BLaER1 treated with 17β-estradiol and CSF1 and Interleukin-3, amounts not matched to agents 10 nM and 100 nM (cell line): ENCODE results near the gene GABBR2.
A peak's percentile ranks its signal among the peaks of the same experiment; 100 is the strongest.

Experiments used
- H3K27ac ChIP-seq, 11 experiments: shearing (Covaris generic); formaldehyde crosslinking; 2 replicates each; pipeline ENCODE4 v1.8.1; 2022
- H3K27me3 ChIP-seq, 11 experiments: shearing (Covaris generic); formaldehyde crosslinking; 2 replicates each; pipeline ENCODE4 v1.8.1; 2022
- H3K36me3 ChIP-seq, 11 experiments: shearing (Covaris generic); formaldehyde crosslinking; 2 replicates each; pipeline ENCODE4 v1.8.1; 2022
- H3K4me1 ChIP-seq, 10 experiments: shearing (Covaris generic); formaldehyde crosslinking; 2 replicates each; pipeline ENCODE4 v1.8.1; 2022
- H3K4me2 ChIP-seq, 11 experiments: shearing (Covaris generic); formaldehyde crosslinking; 2 replicates each; pipeline ENCODE4 v1.8.1; 2022
- H3K4me3 ChIP-seq, 10 experiments: shearing (Covaris generic); formaldehyde crosslinking; 2 replicates each; pipeline ENCODE4 v1.8.1; 2022
- H3K9ac ChIP-seq, 11 experiments: shearing (Covaris generic); formaldehyde crosslinking; 2 replicates each; pipeline ENCODE4 v1.8.1; 2022
- H3K9me3 ChIP-seq, 11 experiments: shearing (Covaris generic); formaldehyde crosslinking; replicated peaks in 1 of 11; 2 replicates each; pipeline ENCODE4 v1.8.1; 2022
- H4K20me1 ChIP-seq, 11 experiments: shearing (Covaris generic); formaldehyde crosslinking; 2 replicates each; pipeline ENCODE4 v1.8.1; 2022
- Cebpa-rat ChIP-seq, 11 experiments: shearing (Covaris generic); IDR thresholded peaks; 2 replicates each; pipeline ENCODE4 v1.8.1; 2022

The GABBR2 gene

DNA sequence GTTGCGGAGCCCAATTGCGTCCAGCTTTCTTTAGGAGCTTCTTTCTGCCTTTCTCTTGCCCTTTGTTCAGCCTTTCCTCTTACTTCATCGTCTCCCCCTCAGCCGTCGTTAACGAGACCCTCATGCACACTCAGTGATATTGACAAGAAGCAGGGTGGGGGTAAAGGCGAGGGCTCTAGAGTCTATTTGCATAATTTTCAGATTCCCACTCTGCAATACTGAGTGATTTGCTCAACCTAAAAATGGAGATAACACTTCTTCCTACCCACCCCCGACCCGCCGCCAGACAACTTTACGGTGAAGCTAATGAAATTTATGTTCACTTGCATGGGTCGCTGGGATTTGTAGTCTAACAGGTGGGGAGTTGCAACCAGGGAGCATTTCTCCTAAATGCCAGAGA is 452.0 kb downstream of the GABBR2 start:
- no peaks in the 10 kb centered on the region for H4K20me1 ChIP-seq
- H3K27ac ChIP-seq = peak overlapping the region; percentile 82 to 96 (median 91)
- H3K4me3 ChIP-seq = peak overlapping the region; percentile 72 to 91 (median 84)
- no peaks in the 10 kb centered on the region for H3K9me3 ChIP-seq
- peak overlapping the region; percentile 86 to 99 (median 95) for H3K4me2 ChIP-seq
- no peaks in the 10 kb centered on the region for H3K27me3 ChIP-seq
- peaks cover 23 to 47% (median 43%) of the 10 kb centered on the region in 10 experiments for H3K4me1 ChIP-seq
- H3K36me3 ChIP-seq = peaks cover 0 to 13% (median 7%) of the 10 kb centered on the region in 11 experiments; a peak in 12 of 22 replicates
- H3K9ac ChIP-seq = peak overlapping the region; percentile 81 to 92 (median 87)
- TF ChIP-seq Cebpa-rat (IDR thresholded peaks at IDR 0.05) = no peak

DNA sequence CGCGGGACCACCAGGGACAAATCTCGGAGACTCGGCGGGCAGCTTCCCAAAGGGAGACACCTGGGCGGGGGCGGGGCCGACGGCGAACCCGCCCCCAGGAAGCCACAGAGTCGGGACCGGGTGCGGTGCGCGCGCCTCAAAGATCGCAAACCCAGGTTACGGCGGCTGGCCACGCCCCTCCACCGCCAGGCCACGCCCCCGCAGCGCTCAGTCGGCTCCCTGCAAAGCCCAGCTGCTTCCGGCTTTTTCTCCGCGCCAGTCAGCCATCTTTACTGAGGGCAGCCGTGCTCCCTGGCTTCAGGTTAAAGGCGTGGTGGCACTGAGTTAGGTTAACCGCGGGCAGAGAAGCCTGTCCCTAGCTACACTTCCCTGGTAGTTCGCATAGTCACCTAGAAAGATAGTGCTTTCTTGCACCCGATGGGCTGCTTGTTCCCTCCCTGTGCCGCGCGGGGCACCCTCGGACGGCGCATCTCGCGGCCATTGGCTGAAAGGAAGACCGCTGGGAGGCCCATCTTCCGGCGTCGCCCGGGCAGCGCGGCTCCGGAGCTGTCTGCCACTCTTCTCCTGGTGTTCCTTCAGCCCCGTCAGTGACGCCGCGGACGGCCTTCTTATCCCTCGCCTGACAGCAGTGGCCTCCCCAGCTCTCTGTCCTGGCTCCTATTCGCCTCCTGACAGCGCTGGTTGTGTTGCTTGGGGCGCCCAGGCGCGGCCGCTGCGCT is 453.0 kb downstream of the GABBR2 start, which contains the start of gene TBC1D2:
Gene TBC1D2 (minus strand): TSS at position 72 of the 719 bp plus-strand sequence. CDS start 108 bp downstream, outside the sequence.
- peaks cover 23 to 57% (median 53%) of the 10 kb centered on the region in 10 experiments for H3K4me1 ChIP-seq
- H3K9me3 ChIP-seq = no peaks in the 10 kb centered on the region
- H3K4me3 ChIP-seq = peak within 1 kb of the TSS; percentile 72 to 91 (median 84)

DNA sequence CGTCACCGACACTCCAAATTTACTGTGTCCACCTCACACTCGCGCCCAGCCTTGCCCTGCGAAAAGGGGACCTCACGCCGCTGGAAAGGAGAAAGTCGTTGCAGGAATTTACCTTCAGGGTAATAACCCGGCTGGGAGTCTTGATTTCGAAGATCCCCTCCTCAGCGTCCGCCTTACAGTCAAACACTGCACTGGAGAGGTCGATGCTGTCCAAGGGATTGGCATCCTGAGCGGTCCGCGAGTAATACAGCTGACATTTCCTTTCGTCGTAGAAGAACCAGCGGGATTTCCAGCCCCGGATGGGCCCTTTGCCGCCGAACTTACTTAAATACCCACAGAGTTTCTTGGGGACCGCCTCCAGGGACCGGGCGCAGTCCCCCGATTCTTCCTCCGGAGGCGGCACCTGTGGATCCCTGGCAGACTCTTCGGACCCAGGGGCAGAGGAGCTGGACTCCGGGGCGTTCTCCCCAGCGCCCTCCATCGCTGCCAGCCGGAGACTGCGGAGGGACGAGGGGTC is 453.6 kb downstream of the GABBR2 start:
- H3K4me1 ChIP-seq = peaks cover 23 to 64% (median 59%) of the 10 kb centered on the region in 10 experiments
- H3K4me3 ChIP-seq = peak overlapping the region; percentile 72 to 91 (median 84)
- peaks cover 0 to 27% (median 16%) of the 10 kb centered on the region in 11 experiments; a peak in 15 of 22 replicates for H3K36me3 ChIP-seq
- H3K27me3 ChIP-seq = no peaks in the 10 kb centered on the region
- peak overlapping the region; percentile 81 to 92 (median 87) for H3K9ac ChIP-seq
- no peaks in the 10 kb centered on the region for H4K20me1 ChIP-seq
- H3K4me2 ChIP-seq = peak overlapping the region; percentile 86 to 99 (median 95)
- H3K9me3 ChIP-seq = no peaks in the 10 kb centered on the region
- no peak for TF ChIP-seq Cebpa-rat (IDR thresholded peaks at IDR 0.05)
- H3K27ac ChIP-seq = peak overlapping the region; percentile 82 to 96 (median 91); a peak in 21 of 22 replicates

More for the DNA sequence above, 453.0 kb downstream of the GABBR2 start, which contains the start of gene TBC1D2:
- H4K20me1 ChIP-seq = no peaks in the 10 kb centered on the region
- TF ChIP-seq Cebpa-rat (IDR thresholded peaks at IDR 0.05) = no peak
- peak within 1 kb of the TSS; percentile 81 to 92 (median 87) for H3K9ac ChIP-seq
- peak within 1 kb of the TSS; percentile 86 to 99 (median 95) for H3K4me2 ChIP-seq
- peak within 1 kb of the TSS; percentile 82 to 96 (median 91) for H3K27ac ChIP-seq
- H3K27me3 ChIP-seq = no peaks in the 10 kb centered on the region
- peaks cover 0 to 20% (median 11%) of the 10 kb centered on the region in 11 experiments; a peak in 14 of 22 replicates for H3K36me3 ChIP-seq

DNA sequence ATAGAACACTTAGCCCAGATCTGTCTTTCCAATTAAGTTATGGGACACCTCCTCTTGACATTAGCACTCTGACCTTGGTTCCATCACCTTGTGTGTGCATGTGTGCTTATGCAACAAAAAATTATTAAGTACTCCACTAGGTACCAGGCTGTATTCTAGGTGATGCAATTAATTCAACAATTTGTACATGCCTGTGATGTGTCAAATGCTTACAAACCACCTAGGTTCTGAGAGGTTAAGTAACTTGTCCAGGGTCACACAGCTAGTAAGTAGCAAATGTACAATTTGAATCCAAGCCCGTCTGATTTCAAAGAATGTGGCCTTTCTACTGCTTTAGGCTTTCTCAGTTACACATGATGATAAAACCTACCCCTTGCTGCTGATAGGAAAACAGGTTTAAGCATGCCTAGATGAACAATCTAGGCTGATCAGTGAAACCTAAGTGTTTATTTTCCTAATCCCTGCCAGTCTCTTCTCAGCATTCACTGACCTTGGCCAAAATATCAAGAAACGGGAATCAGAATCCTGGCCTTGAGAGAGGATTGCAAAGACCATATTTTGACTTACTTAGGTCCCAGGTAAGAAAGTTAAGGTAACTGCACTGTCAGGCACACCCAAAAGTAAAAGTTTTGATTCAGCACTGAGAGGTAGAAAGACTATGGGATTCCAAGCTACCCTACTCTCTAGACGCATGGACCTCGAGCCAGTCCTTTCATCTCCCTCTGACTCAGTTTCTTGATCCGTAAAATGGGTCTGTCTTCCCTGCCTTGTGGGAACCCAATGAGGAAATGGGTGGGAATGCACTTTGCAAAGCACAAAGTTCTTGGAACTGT is 454.3 kb downstream of the GABBR2 start:
- Histone ChIP-seq H3K27ac (peak overlapping the region; percentile 82 to 96 (median 91); a peak in 18 of 22 replicates), H3K36me3 (peaks cover 0 to 32% (median 22%) of the 10 kb centered on the region in 11 experiments; a peak in 15 of 22 replicates), H3K9ac (peak overlapping the region; percentile 81 to 92 (median 87)), H3K9me3 (no peaks in the 10 kb centered on the region), H3K4me2 (peak overlapping the region; percentile 86 to 99 (median 95)), H3K27me3 (no peaks in the 10 kb centered on the region), H3K4me1 (peaks cover 26 to 70% (median 66%) of the 10 kb centered on the region in 10 experiments), H3K4me3 (peak overlapping the region; percentile 72 to 91 (median 84)), H4K20me1 (no peaks in the 10 kb centered on the region)
- no peak for TF ChIP-seq Cebpa-rat (IDR thresholded peaks at IDR 0.05)

DNA sequence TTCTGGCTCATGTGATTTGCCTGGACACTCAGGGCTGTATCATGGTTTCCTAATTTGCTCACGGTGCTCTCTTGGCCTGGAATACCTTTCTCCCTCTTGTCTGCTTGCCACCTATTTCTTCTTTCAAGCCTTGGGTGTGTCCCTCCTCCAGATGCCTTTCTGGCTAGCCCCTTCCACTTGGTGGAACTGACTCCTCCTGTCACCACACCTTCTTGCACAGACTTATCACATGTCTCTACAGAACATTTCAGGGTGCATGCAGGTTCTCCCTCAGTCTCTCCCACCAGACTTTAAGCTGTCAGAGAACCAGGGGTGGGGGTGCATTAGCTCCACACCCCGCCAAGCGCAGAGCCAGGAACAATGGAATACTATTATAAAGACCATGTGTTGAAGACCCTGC is 455.2 kb downstream of the GABBR2 start:
- Histone ChIP-seq H3K27ac (peak overlapping the region in 8 of 11 experiments; percentile 2 to 93 (median 36); a peak in 8 of 22 replicates), H3K4me2 (peak overlapping the region; percentile 13 to 99 (median 95); a peak in 21 of 22 replicates), H4K20me1 (no peaks in the 10 kb centered on the region), H3K4me1 (peaks cover 35 to 79% (median 75%) of the 10 kb centered on the region in 10 experiments), H3K4me3 (peak overlapping the region in 9 of 10 experiments; percentile 72 to 91 (median 85); a peak in 18 of 20 replicates), H3K9me3 (no peaks in the 10 kb centered on the region), H3K36me3 (peaks cover 0 to 32% (median 22%) of the 10 kb centered on the region in 11 experiments; a peak in 15 of 22 replicates), H3K27me3 (no peaks in the 10 kb centered on the region), H3K9ac (peak overlapping the region in 10 of 11 experiments; percentile 19 to 88 (median 82); a peak in 15 of 22 replicates)
- TF ChIP-seq Cebpa-rat (IDR thresholded peaks at IDR 0.05) = no peak

DNA sequence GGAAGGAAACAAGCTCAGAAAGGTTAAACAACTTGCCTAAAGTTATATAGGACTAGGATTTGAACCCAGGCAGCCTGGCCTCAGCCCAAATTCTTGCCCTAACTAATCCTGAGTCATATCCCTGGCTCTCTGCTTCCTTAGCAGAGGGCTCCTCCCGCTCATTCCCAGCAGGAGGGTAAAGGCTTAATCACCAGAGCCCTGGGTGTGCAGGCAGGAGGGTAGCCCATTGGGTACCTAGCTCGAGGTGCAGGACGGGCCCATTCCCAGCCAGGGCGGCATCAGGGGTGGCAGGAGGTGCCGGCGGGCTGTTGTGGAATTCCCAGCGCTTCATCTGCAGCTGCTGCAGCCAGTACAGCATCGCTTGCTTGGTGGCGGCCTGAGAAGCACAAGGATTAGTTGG is 457.2 kb downstream of the GABBR2 start:
- peak overlapping the region; percentile 49 to 93 (median 73) for H3K27ac ChIP-seq
- H3K36me3 ChIP-seq = peaks cover 0 to 41% (median 22%) of the 10 kb centered on the region in 11 experiments; a peak in 15 of 22 replicates

DNA sequence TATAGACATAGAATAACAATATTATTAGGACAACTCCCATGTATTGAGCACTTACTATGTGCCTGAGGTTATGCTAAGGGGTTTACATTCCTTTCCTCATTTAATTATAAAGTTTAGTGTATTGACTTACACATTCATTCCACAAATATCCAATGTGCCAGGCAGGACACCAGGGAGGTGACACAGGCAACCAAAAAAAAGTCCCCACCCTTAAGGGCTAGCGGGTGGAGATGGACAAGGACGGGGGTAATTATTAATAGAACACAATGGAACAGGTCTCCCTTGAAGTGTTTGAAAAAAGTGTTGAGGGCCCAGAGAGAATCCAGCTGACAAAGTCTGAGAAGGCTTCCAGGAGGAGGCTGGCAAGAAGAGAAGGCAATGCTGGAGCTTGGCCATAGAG is 459.0 kb downstream of the GABBR2 start:
- H4K20me1 ChIP-seq = no peaks in the 10 kb centered on the region
- peak overlapping the region in 2 of 10 experiments; percentile 2 to 30; a peak in 2 of 20 replicates for H3K4me3 ChIP-seq
- peak overlapping the region; percentile 37 to 99 (median 95); a peak in 21 of 22 replicates for H3K4me2 ChIP-seq
- H3K4me1 ChIP-seq = peaks cover 25 to 98% (median 86%) of the 10 kb centered on the region in 10 experiments
- TF ChIP-seq Cebpa-rat (IDR thresholded peaks at IDR 0.05) = no peak
- H3K27ac ChIP-seq = peak overlapping the region; percentile 59 to 93 (median 84)
- H3K36me3 ChIP-seq = peaks cover 0 to 46% (median 29%) of the 10 kb centered on the region in 11 experiments; a peak in 15 of 22 replicates
- H3K9ac ChIP-seq = peak overlapping the region in 9 of 11 experiments; percentile 10 to 75 (median 38); a peak in 9 of 22 replicates
- H3K9me3 ChIP-seq = no peaks in the 10 kb centered on the region
- no peaks in the 10 kb centered on the region for H3K27me3 ChIP-seq

More for the DNA sequence above, 457.2 kb downstream of the GABBR2 start:
- Histone ChIP-seq H3K9me3 (no peaks in the 10 kb centered on the region), H3K9ac (peak overlapping the region; percentile 2 to 87 (median 31); a peak in 12 of 22 replicates), H4K20me1 (no peaks in the 10 kb centered on the region), H3K4me2 (peak overlapping the region in 10 of 11 experiments; percentile 34 to 99 (median 95); a peak in 19 of 22 replicates), H3K4me3 (peak overlapping the region in 6 of 10 experiments; percentile 21 to 91 (median 84); a peak in 10 of 20 replicates), H3K4me1 (peaks cover 30 to 87% (median 83%) of the 10 kb centered on the region in 10 experiments), H3K27me3 (no peaks in the 10 kb centered on the region)
- no peak for TF ChIP-seq Cebpa-rat (IDR thresholded peaks at IDR 0.05)
